HG02973 (cell line): ENCODE data around the gene NOC2L.
A peak's percentile ranks its signal among the peaks of the same experiment; 100 is the strongest.

ENCODE experiments used
- ATAC-seq: cut with Tn5 transposase; IDR thresholded peaks from one replicate; pipeline ENCODE4 v1.9.1; 2021; ENCODE audit warnings: moderate library complexity; ENCODE audit not compliant: unreplicated experiment

Gene NOC2L

GRCh38 chr1:975896-976683, 17.0 kb upstream of the NOC2L start:
- ATAC-seq = no peak

- ATAC-seq = no peak
These were observed 16.3 kb upstream of the NOC2L start for GRCh38 chr1:975365-975764.

GRCh38 chr1:974687-975328, 15.8 kb upstream of the NOC2L start:
- no peak for ATAC-seq

GRCh38 chr1:974293-974640, 15.2 kb upstream of the NOC2L start:
- no peak for ATAC-seq

GRCh38 chr1:973459-974292, 14.6 kb upstream of the NOC2L start:
- ATAC-seq = no peak

GRCh38 chr1:972726-973458, 13.8 kb upstream of the NOC2L start:
- ATAC-seq = no peak

- no peak for ATAC-seq
These were observed 12.9 kb upstream of the NOC2L start for GRCh38 chr1:971751-972506.

GRCh38 chr1:970973-971730, 12.1 kb upstream of the NOC2L start:
- ATAC-seq = no peak

GRCh38 chr1:970242-970972, 11.4 kb upstream of the NOC2L start:
- ATAC-seq = no peak

- ATAC-seq = no peak
These were observed 10.3 kb upstream of the NOC2L start for GRCh38 chr1:969260-969855.

- ATAC-seq = no peak
These were observed 8.6 kb upstream of the NOC2L start for GRCh38 chr1:967466-968343.

GRCh38 chr1:966704-967300, 7.7 kb upstream of the NOC2L start:
- peak; percentile 44 for ATAC-seq

- ATAC-seq = no peak
These were observed 7.2 kb upstream of the NOC2L start, which contains the start of gene PLEKHN1 for GRCh38 chr1:966135-966703. TSS of gene PLEKHN1 (plus strand) at chr1:966482. CDS start at chr1:966532, 50 bp downstream.

- no peak for ATAC-seq
These were observed 6.6 kb upstream of the NOC2L start for GRCh38 chr1:965526-966134.

GRCh38 chr1:964691-965525, 5.9 kb upstream of the NOC2L start:
- ATAC-seq = no peak
